Adipocyte (in vitro differentiated cells): Measurements from ENCODE around the gene EDN2.

Experiments used
- DNase-seq: peaks from one replicate; pipeline ENCODE4 v3.0.0-alpha.2; 2015; ENCODE audit warnings: low read depth
- H3K27me3 ChIP-seq: replicated peaks from 2 replicates; pipeline ENCODE4 v1.7.0; 2013; ENCODE audit warnings: mild to moderate bottlenecking, low read length, moderate library complexity; ENCODE audit not compliant: control insufficient read depth, insufficient read depth
- H3K36me3 ChIP-seq: 2 replicates; pipeline ENCODE4 v1.7.0; 2013; ENCODE audit warnings: low read length, mild to moderate bottlenecking, moderate library complexity; ENCODE audit not compliant: control insufficient read depth, insufficient read depth, severe bottlenecking
- H3K4me1 ChIP-seq: 2 replicates; pipeline ENCODE4 v1.7.0; 2013; ENCODE audit warnings: mild to moderate bottlenecking, low read length, moderate library complexity; ENCODE audit not compliant: control insufficient read depth, insufficient read depth
- H3K4me3 ChIP-seq: 2 replicates; pipeline ENCODE4 v1.7.0; 2013; ENCODE audit warnings: mild to moderate bottlenecking, low read length, moderate library complexity
- H3K9ac ChIP-seq: 2 replicates; pipeline ENCODE4 v1.7.0; 2013; ENCODE audit warnings: mild to moderate bottlenecking, low read length, moderate library complexity
- H3K9me3 ChIP-seq: 2 replicates; pipeline ENCODE4 v1.7.0; 2013; ENCODE audit warnings: mild to moderate bottlenecking, low read length, moderate library complexity; ENCODE audit not compliant: control insufficient read depth

Gene EDN2

GRCh38 chr1:41504114-41505035, 19.9 kb upstream of the EDN2 start:
- no peaks in the 10 kb centered on the region for H3K36me3 ChIP-seq
- H3K9me3 ChIP-seq: no peaks in the 10 kb centered on the region
- peak; percentile 44 for DNase-seq
- no peak overlapping the region for H3K4me3 ChIP-seq
- H3K27me3 ChIP-seq: no peaks in the 10 kb centered on the region
- no peaks in the 10 kb centered on the region for H3K4me1 ChIP-seq
- no peak overlapping the region for H3K9ac ChIP-seq

GRCh38 chr1:41503538-41504113, 19.1 kb upstream of the EDN2 start:
- Histone ChIP-seq H3K27me3 (no peaks in the 10 kb centered on the region), H3K36me3 (no peaks in the 10 kb centered on the region), H3K4me1 (peaks cover under 1% of the 10 kb centered on the region), H3K9ac (no peak overlapping the region), H3K4me3 (no peak overlapping the region), H3K9me3 (no peaks in the 10 kb centered on the region)
- peak; percentile 62 for DNase-seq

- H3K36me3 ChIP-seq: no peaks in the 10 kb centered on the region
- no peak for DNase-seq
Observed at GRCh38 chr1:41502912-41503311, 18.4 kb upstream of the EDN2 start.

GRCh38 chr1:41501581-41501980, 17.1 kb upstream of the EDN2 start:
- H3K27me3 ChIP-seq: no peaks in the 10 kb centered on the region
- H3K9me3 ChIP-seq: no peaks in the 10 kb centered on the region
- peaks cover 8% of the 10 kb centered on the region for H3K4me1 ChIP-seq
- DNase-seq: no peak
- H3K9ac ChIP-seq: no peak overlapping the region
- H3K36me3 ChIP-seq: no peaks in the 10 kb centered on the region
- no peak overlapping the region for H3K4me3 ChIP-seq

More at GRCh38 chr1:41502912-41503311, 18.4 kb upstream of the EDN2 start:
- Histone ChIP-seq H3K9ac (no peak overlapping the region), H3K9me3 (no peaks in the 10 kb centered on the region), H3K27me3 (no peaks in the 10 kb centered on the region), H3K4me1 (peaks cover 5% of the 10 kb centered on the region), H3K4me3 (no peak overlapping the region)

DNA sequence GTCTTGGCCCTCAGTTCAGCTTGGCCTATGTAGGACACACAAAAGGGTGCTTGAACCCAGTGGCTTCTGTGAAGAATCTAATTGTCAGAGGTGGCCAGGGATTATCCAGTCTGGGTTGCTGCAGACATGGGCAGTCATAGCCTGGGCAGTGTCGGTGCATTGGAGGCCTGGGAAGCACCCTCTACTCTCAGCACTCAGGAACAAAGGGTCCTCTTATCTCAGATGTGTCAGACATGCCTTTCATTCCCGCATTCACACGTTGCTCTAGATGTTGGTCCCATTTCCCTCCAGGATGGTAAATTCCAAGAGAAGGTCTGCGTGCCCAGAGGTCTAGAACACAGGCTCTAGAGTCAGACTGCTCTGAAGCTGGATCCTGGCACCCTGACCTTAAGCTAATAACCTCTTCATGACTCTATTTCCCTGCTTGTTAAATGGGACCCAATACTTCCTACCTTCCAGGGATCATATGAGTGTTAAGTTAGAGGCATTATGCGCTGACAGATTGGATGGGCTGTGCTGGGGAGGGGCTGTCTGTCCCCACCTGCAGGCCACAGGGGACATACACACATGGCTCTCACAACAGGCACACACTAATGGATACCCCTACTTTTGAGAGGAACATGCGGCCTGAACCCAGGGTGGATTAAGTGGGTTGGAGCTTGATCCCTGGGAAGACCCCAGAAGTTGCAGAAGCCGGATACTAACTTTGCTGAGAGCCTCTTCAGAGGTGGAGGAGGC, 16.5 kb upstream of the EDN2 start:
- DNase-seq: no peak

DNA sequence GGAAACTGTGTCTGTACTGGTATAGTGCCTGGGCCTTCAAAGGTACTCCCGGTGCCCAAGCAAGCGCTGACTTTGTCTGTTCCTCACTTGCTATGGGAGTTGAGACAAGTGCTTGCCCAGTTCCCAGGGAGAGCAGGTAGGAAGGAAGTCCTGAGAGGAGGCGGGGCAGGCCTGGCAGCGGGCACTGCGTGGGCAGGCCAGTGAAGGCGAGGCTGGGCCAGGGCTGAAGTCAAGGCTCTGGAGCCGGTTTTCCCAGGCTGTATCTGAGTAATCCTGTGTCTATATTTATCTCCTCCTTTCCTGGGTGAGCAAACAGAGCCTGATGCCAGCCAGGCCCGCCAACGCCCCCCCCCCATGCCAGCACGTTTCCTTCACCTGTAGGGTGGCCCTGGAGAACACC, 15.9 kb upstream of the EDN2 start:
- Histone ChIP-seq H3K4me3 (no peak overlapping the region), H3K36me3 (no peaks in the 10 kb centered on the region), H3K9ac (no peak overlapping the region), H3K27me3 (no peaks in the 10 kb centered on the region), H3K9me3 (no peaks in the 10 kb centered on the region), H3K4me1 (peaks cover 16% of the 10 kb centered on the region)
- DNase-seq: no peak

More for the DNA sequence above, 16.5 kb upstream of the EDN2 start:
- H3K4me3 ChIP-seq: no peak overlapping the region
- no peak overlapping the region for H3K9ac ChIP-seq
- H3K27me3 ChIP-seq: no peaks in the 10 kb centered on the region
- H3K9me3 ChIP-seq: no peaks in the 10 kb centered on the region
- H3K36me3 ChIP-seq: no peaks in the 10 kb centered on the region
- H3K4me1 ChIP-seq: peaks cover 13% of the 10 kb centered on the region

DNA sequence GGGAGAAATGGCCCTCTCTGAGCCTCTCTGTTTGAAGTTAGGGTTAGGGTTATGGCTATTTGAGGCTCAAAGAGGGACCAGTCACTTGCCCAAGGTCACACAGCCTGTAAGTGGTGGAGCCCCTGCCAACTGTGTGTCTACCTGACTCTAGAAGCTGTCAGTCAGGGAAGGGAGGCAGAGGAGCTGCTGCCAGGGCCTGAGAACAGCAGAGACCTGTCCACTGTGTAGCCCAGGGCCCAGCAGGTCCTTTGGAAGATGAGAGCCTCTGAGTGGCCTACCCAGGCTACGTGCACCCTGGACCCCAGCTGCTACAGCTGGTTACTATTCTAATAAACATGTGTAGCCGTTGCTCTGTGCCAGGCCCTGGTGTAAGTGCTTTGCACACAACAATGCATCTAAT, 15.1 kb upstream of the EDN2 start:
- no peaks in the 10 kb centered on the region for H3K9me3 ChIP-seq
- no peak overlapping the region for H3K4me3 ChIP-seq
- no peaks in the 10 kb centered on the region for H3K36me3 ChIP-seq
- H3K9ac ChIP-seq: no peak overlapping the region
- H3K4me1 ChIP-seq: peaks cover 16% of the 10 kb centered on the region
- H3K27me3 ChIP-seq: no peaks in the 10 kb centered on the region
- DNase-seq: no peak

DNA sequence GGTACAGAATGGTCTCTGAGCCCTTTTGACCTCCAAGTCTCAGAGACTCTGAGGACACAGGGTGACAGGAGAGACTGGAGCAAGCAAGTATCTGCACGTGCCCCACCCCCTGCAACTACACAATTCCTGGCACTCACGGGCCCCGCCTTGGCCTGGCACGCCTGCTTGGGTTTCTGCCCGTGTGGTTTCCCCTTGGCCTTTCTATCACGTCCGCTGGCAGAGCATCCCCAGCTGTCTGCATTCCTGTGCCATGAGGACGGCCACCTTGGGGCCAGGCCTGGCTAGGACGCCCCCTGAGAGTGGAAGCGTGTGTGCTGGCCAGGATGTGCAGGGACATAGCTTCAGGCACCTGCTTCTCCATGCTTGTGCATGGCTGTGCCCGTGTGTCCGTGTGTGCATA, 14.3 kb upstream of the EDN2 start:
- Histone ChIP-seq H3K4me1 (peaks cover 16% of the 10 kb centered on the region), H3K9ac (no peak overlapping the region), H3K9me3 (no peaks in the 10 kb centered on the region), H3K36me3 (no peaks in the 10 kb centered on the region), H3K27me3 (no peaks in the 10 kb centered on the region), H3K4me3 (no peak overlapping the region)
- peak; percentile 51 for DNase-seq

DNA sequence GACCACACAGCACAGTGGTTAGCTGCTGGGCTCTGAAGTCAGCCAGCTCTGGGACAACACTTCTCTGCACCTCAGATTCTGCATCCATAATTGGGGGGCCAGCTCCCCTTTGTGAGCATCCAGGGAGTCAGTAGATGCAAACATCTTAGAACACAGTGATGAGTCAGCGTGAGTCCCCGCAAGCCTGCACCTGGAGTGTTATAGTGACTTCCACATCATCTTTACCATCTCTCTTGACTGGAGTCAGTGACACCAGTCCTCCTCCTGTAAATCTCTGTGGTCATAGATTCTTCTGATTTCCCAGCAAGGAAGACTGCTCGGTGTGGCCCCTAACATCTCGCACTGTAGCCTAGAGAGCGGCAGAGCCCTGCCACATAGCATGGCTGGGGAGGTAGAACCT, 13.9 kb upstream of the EDN2 start:
- Histone ChIP-seq H3K9ac (no peak overlapping the region), H3K4me3 (no peak overlapping the region), H3K36me3 (no peaks in the 10 kb centered on the region), H3K4me1 (peaks cover 16% of the 10 kb centered on the region), H3K27me3 (no peaks in the 10 kb centered on the region), H3K9me3 (no peaks in the 10 kb centered on the region)
- DNase-seq: no peak

DNA sequence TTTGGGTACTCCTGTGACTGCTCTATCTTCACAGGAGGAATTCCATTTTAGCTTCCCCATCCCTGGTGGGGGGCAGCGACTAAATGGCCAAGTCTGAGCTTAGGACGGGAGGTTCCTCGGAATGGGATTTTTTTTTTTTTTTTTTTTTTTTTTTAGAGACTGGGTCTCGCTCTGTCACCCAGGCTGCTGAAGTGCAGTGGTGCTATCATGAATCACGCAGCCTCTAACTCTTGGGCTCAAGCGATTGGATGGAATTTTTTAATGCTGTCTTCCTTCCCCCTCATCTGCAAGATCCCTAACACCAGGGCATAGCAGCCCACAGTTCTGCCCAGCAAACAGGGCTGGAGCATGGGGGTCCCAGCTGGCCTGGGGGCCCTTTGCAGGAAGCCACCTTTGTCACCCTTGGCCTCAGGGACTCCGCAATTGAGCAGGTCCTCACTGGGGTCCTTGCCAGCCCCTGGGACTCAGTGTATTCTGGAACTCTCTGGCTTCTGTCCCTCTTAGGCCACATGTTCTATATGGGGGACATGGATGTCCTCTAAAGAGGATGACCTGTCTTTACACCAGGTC, 13.1 kb upstream of the EDN2 start:
- no peaks in the 10 kb centered on the region for H3K27me3 ChIP-seq

GRCh38 chr1:41497056-41497440, 12.6 kb upstream of the EDN2 start:
- Histone ChIP-seq H3K4me1 (peaks cover 16% of the 10 kb centered on the region), H3K9ac (peak overlapping the region; percentile 71), H3K9me3 (no peaks in the 10 kb centered on the region), H3K4me3 (no peak overlapping the region), H3K36me3 (no peaks in the 10 kb centered on the region), H3K27me3 (no peaks in the 10 kb centered on the region)
- no peak for DNase-seq

More for the DNA sequence above, 13.1 kb upstream of the EDN2 start:
- Histone ChIP-seq H3K9ac (no peak overlapping the region), H3K9me3 (no peaks in the 10 kb centered on the region), H3K4me3 (no peak overlapping the region), H3K4me1 (peaks cover 16% of the 10 kb centered on the region), H3K36me3 (no peaks in the 10 kb centered on the region)
- no peak for DNase-seq
